Measurements from ENCODE around the gene IL13RA2.

DNA sequence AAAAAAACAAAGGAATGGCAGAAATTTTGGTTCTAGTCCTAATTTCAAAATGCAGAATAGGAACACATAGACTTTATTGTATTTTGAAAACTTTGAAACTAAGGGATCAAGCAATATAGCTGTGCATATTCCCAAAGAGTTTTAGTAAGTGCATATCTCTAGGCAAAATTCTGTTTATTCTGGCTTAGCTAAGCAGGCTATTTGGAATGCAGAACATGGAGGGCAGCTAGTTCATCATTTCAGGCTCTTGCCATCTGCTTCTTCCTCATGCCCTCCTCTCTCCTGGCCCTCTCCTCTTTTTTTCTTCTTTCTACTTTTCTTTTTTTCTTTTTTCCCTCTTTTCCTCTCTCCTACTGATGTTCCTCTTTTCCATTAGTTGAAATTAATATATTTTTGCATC is 12.0 kb upstream of the IL13RA2 start:
- TF ChIP-seq, protein P1, sequence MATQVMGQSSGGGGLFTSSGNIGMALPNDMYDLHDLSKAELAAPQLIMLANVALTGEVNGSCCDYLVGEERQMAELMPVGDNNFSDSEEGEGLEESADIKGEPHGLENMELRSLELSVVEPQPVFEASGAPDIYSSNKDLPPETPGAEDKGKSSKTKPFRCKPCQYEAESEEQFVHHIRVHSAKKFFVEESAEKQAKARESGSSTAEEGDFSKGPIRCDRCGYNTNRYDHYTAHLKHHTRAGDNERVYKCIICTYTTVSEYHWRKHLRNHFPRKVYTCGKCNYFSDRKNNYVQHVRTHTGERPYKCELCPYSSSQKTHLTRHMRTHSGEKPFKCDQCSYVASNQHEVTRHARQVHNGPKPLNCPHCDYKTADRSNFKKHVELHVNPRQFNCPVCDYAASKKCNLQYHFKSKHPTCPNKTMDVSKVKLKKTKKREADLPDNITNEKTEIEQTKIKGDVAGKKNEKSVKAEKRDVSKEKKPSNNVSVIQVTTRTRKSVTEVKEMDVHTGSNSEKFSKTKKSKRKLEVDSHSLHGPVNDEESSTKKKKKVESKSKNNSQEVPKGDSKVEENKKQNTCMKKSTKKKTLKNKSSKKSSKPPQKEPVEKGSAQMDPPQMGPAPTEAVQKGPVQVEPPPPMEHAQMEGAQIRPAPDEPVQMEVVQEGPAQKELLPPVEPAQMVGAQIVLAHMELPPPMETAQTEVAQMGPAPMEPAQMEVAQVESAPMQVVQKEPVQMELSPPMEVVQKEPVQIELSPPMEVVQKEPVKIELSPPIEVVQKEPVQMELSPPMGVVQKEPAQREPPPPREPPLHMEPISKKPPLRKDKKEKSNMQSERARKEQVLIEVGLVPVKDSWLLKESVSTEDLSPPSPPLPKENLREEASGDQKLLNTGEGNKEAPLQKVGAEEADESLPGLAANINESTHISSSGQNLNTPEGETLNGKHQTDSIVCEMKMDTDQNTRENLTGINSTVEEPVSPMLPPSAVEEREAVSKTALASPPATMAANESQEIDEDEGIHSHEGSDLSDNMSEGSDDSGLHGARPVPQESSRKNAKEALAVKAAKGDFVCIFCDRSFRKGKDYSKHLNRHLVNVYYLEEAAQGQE (IDR thresholded peaks at IDR 0.05; ENCODE audit: insufficient read depth in 1 of 2, low read depth in 2 of 2, low read length in 2 of 2), result no peak
- TF ChIP-seq SIN3A (IDR thresholded peaks at IDR 0.05; ENCODE audit: borderline replicate concordance, insufficient read depth, low read length) (no peak), POLR2AphosphoS5 (IDR thresholded peaks at IDR 0.05; ENCODE audit: low read depth, low read length) (no peak)

Data from PFSK-1 (cell line).